ENCODE measurements around the gene TMEM258.

The TMEM258 gene

DNA sequence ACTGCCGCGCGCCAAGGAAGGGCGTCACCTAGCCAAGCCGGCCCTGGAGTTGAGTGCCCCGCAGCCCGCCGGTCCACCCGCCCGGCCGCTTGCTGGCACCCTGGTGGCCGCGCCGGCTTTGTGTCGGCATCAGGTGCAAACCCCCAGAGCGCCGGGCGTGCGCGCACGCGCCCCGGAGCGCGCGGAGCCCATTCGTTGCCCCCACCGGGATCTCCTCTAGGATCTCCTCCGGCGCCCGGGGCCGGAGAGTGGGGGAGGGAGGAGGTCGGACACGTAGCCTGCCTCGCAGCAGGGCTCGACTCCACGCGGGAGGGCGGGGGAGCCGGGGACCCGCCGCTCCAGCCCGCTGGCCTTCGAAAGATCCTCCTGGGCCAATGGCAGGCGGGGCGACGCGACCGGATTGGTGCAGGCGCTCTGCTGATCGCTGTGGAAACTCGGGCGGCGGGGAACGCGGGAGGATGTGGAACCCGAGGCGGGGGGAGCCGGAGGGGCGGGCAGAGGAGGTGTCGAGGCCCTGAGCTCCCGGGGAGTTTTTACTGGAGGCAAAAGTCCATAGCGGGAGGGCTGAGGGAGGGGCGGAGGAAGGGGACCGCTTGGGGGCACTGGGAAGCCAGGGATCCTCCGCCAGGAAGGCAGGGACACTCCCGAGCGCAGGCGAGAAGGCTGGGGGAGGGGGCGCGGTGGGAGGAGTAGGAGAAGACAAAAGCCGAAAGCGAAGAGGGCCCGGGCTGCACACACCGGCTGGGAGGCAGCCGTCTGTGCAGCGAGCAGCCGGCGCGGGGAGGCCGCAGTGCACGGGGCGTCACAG lies 35.4 kb upstream of the TMEM258 start, which contains the start of gene FADS2 (continued):
- TF ChIP-seq ZNF140 (tag by site-specific recombination; IDR thresholded peaks at IDR 0.05) = no peak
- no peak for TF ChIP-seq INSM2 (tag by site-specific recombination; IDR thresholded peaks at IDR 0.05)
- TF ChIP-seq ZNF132 (tag by site-specific recombination; IDR thresholded peaks at IDR 0.05; ENCODE audit: borderline replicate concordance) = no peak
- TF ChIP-seq, protein P1, sequence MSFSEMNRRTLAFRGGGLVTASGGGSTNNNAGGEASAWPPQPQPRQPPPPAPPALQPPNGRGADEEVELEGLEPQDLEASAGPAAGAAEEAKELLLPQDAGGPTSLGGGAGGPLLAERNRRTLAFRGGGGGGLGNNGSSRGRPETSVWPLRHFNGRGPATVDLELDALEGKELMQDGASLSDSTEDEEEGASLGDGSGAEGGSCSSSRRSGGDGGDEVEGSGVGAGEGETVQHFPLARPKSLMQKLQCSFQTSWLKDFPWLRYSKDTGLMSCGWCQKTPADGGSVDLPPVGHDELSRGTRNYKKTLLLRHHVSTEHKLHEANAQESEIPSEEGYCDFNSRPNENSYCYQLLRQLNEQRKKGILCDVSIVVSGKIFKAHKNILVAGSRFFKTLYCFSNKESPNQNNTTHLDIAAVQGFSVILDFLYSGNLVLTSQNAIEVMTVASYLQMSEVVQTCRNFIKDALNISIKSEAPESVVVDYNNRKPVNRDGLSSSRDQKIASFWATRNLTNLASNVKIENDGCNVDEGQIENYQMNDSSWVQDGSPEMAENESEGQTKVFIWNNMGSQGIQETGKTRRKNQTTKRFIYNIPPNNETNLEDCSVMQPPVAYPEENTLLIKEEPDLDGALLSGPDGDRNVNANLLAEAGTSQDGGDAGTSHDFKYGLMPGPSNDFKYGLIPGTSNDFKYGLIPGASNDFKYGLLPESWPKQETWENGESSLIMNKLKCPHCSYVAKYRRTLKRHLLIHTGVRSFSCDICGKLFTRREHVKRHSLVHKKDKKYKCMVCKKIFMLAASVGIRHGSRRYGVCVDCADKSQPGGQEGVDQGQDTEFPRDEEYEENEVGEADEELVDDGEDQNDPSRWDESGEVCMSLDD (tag by site-specific recombination; IDR thresholded peaks at IDR 0.05) = no peak; the same call in 1 of the 2 replicates
- TF ChIP-seq ZNF654 (tag by site-specific recombination; IDR thresholded peaks at IDR 0.05; ENCODE audit: low read depth) = no peak
- TF ChIP-seq YY1 (tag by site-specific recombination; IDR thresholded peaks at IDR 0.05) = no peak
- TF ChIP-seq REPIN1 (tag by site-specific recombination; IDR thresholded peaks at IDR 0.05; ENCODE audit: low read depth) = no peak
- TF ChIP-seq, protein P2, sequence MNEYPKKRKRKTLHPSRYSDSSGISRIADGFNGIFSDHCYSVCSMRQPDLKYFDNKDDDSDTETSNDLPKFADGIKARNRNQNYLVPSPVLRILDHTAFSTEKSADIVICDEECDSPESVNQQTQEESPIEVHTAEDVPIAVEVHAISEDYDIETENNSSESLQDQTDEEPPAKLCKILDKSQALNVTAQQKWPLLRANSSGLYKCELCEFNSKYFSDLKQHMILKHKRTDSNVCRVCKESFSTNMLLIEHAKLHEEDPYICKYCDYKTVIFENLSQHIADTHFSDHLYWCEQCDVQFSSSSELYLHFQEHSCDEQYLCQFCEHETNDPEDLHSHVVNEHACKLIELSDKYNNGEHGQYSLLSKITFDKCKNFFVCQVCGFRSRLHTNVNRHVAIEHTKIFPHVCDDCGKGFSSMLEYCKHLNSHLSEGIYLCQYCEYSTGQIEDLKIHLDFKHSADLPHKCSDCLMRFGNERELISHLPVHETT (tag by site-specific recombination; IDR thresholded peaks at IDR 0.05) = no peak
- no peak for TF ChIP-seq ZNF19 (tag by site-specific recombination; IDR thresholded peaks at IDR 0.05; ENCODE audit: low read depth)
- TF ChIP-seq, protein P3, sequence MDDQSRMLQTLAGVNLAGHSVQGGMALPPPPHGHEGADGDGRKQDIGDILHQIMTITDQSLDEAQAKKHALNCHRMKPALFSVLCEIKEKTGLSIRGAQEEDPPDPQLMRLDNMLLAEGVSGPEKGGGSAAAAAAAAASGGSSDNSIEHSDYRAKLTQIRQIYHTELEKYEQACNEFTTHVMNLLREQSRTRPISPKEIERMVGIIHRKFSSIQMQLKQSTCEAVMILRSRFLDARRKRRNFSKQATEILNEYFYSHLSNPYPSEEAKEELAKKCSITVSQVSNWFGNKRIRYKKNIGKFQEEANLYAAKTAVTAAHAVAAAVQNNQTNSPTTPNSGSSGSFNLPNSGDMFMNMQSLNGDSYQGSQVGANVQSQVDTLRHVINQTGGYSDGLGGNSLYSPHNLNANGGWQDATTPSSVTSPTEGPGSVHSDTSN (CRISPR knock-in tag; IDR thresholded peaks at IDR 0.05) = peak; percentile 54
- TF ChIP-seq ZNF274 (IDR thresholded peaks at IDR 0.05; ENCODE audit: low read length) = no peak
- no peak for TF ChIP-seq ZNF274 (tag by site-specific recombination; IDR thresholded peaks at IDR 0.05; ENCODE audit: borderline replicate concordance)
- no peak for TF ChIP-seq ZNF707 (tag by site-specific recombination; IDR thresholded peaks at IDR 0.05)
- peak; percentile 43; the same call in 1 of the 2 replicates for TF ChIP-seq SCRT2 (tag by site-specific recombination; IDR thresholded peaks at IDR 0.05)
- no peak for TF ChIP-seq ZNF558 (tag by site-specific recombination; IDR thresholded peaks at IDR 0.05)
- TF ChIP-seq WT1 (tag by site-specific recombination; IDR thresholded peaks at IDR 0.05) = peak; percentile 74
- 0 out of 2 replicates have a peak, but pooled peaks have one; percentile 15 for TF ChIP-seq ZNF596 (tag by site-specific recombination; IDR thresholded peaks at IDR 0.05)
- TF ChIP-seq ZNF791 (tag by site-specific recombination; IDR thresholded peaks at IDR 0.05) = no peak
- no peak for TF ChIP-seq SETDB1 (IDR thresholded peaks at IDR 0.05; ENCODE audit: insufficient read length, low read length)
- no peak for TF ChIP-seq ZBTB49 (tag by site-specific recombination; IDR thresholded peaks at IDR 0.05; ENCODE audit: low read depth)
- peak; percentile 51 for TF ChIP-seq GLIS2 (tag by site-specific recombination; IDR thresholded peaks at IDR 0.05)
- TF ChIP-seq HOXC10 (CRISPR knock-in tag; IDR thresholded peaks at IDR 0.05) = no peak
- TF ChIP-seq, protein P4, sequence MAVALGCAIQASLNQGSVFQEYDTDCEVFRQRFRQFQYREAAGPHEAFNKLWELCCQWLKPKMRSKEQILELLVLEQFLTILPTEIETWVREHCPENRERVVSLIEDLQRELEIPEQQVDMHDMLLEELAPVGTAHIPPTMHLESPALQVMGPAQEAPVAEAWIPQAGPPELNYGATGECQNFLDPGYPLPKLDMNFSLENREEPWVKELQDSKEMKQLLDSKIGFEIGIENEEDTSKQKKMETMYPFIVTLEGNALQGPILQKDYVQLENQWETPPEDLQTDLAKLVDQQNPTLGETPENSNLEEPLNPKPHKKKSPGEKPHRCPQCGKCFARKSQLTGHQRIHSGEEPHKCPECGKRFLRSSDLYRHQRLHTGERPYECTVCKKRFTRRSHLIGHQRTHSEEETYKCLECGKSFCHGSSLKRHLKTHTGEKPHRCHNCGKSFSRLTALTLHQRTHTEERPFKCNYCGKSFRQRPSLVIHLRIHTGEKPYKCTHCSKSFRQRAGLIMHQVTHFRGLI (tag by site-specific recombination; IDR thresholded peaks at IDR 0.05) = peak; percentile 69; the same call in 1 of the 2 replicates
- no peak for TF ChIP-seq ZNF549 (tag by site-specific recombination; IDR thresholded peaks at IDR 0.05)
- TF ChIP-seq BCL11A (tag by site-specific recombination; IDR thresholded peaks at IDR 0.05; ENCODE audit: low read depth) = no peak
- no peak for TF ChIP-seq PRDM1 (tag by site-specific recombination; IDR thresholded peaks at IDR 0.05)
- no peak for TF ChIP-seq MYNN (tag by site-specific recombination; IDR thresholded peaks at IDR 0.05; ENCODE audit: borderline replicate concordance)
- no peak for TF ChIP-seq ZNF792 (tag by site-specific recombination; IDR thresholded peaks at IDR 0.05)

All from HEK293 (cell line).